ENCODE data around the gene EXOC2. TPM values are rescaled to one million over a fixed set of nuclear protein-coding genes. Genes with fewer than 3 reads are reported as not detected.

The EXOC2 gene
- total RNA-seq, 1 experiment from 2014 or later, result 30.5 TPM

- ChIA-PET POLR2A (no interaction called here), CTCF (no interaction called here)
- no peaks in the 10 kb centered on the region for H3K27me3 ChIP-seq (ENCODE audit: control insufficient read depth, insufficient read depth, low read length)
- TF ChIP-seq, protein P1, sequence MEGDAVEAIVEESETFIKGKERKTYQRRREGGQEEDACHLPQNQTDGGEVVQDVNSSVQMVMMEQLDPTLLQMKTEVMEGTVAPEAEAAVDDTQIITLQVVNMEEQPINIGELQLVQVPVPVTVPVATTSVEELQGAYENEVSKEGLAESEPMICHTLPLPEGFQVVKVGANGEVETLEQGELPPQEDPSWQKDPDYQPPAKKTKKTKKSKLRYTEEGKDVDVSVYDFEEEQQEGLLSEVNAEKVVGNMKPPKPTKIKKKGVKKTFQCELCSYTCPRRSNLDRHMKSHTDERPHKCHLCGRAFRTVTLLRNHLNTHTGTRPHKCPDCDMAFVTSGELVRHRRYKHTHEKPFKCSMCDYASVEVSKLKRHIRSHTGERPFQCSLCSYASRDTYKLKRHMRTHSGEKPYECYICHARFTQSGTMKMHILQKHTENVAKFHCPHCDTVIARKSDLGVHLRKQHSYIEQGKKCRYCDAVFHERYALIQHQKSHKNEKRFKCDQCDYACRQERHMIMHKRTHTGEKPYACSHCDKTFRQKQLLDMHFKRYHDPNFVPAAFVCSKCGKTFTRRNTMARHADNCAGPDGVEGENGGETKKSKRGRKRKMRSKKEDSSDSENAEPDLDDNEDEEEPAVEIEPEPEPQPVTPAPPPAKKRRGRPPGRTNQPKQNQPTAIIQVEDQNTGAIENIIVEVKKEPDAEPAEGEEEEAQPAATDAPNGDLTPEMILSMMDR (IDR thresholded peaks at IDR 0.05), result no peak
- TF ChIP-seq SIN3A (IDR thresholded peaks at IDR 0.05; ENCODE audit: borderline replicate concordance, insufficient read depth, low read depth, low read length) (no peak), TCF7L2 (IDR thresholded peaks at IDR 0.05; ENCODE audit: low read depth, low read length) (no peak), POLR2AphosphoS5 (IDR thresholded peaks at IDR 0.05; ENCODE audit: low read depth, low read length) (no peak), REST (IDR thresholded peaks at IDR 0.05; ENCODE audit: insufficient read depth in 1 of 2, low read depth in 2 of 2, low read length in 1 of 2) (no peak)
- DNase-seq (ENCODE audit: low read depth, low spot score), result no peak
- H3K36me3 ChIP-seq (ENCODE audit: control insufficient read depth, insufficient read depth, low read length), result no peaks in the 10 kb centered on the region
- in situ Hi-C loops (cut with HindIII; ENCODE audit: low pct_unique_long_range_greater_than_20kb, low sequenced_read_pairs) (no loop called here), intact Hi-C loops (cut with micrococcal nuclease; ENCODE audit: unreplicated experiment) (no loop called here)
- no peak for ATAC-seq
- no TSS peak for BruUV-seq (replicated peaks)
- H3K4me1 ChIP-seq (ENCODE audit: control insufficient read depth, insufficient read depth, low read length), result no peaks in the 10 kb centered on the region
- no peaks in the 10 kb centered on the region for H3K9me3 ChIP-seq (ENCODE audit: control insufficient read depth, insufficient read depth, low read depth, low read length)
- H3K4me3 ChIP-seq (ENCODE audit: low read depth in 2 of 2, low read length in 2 of 2), result no peak overlapping the region
- H3K27ac ChIP-seq (ENCODE audit: low read length), result no peak overlapping the region
Measured at GRCh38 chr6:446418-447366, 246.2 kb downstream of the EXOC2 start.

- H3K4me1 ChIP-seq (ENCODE audit: control insufficient read depth, insufficient read depth, low read length), result no peaks in the 10 kb centered on the region
- no peak for TF ChIP-seq SIN3A (IDR thresholded peaks at IDR 0.05; ENCODE audit: borderline replicate concordance, insufficient read depth, low read depth, low read length)
- TF ChIP-seq TCF7L2 (IDR thresholded peaks at IDR 0.05; ENCODE audit: low read depth, low read length), result no peak
- TF ChIP-seq REST (IDR thresholded peaks at IDR 0.05; ENCODE audit: insufficient read depth in 1 of 2, low read depth in 2 of 2, low read length in 1 of 2), result no peak
- TF ChIP-seq POLR2AphosphoS5 (IDR thresholded peaks at IDR 0.05; ENCODE audit: low read depth, low read length), result no peak
- TF ChIP-seq, protein P1 (IDR thresholded peaks at IDR 0.05), result no peak
- ATAC-seq, result no peak
- ChIA-PET POLR2A (no interaction called here), CTCF (no interaction called here)
- no peak overlapping the region for H3K27ac ChIP-seq (ENCODE audit: low read length)
- no peaks in the 10 kb centered on the region for H3K36me3 ChIP-seq (ENCODE audit: control insufficient read depth, insufficient read depth, low read length)
- no peaks in the 10 kb centered on the region for H3K27me3 ChIP-seq (ENCODE audit: control insufficient read depth, insufficient read depth, low read length)
- in situ Hi-C loops (cut with HindIII; ENCODE audit: low pct_unique_long_range_greater_than_20kb, low sequenced_read_pairs), result no loop called here
- no peak for DNase-seq (ENCODE audit: low read depth, low spot score)
- BruUV-seq (replicated peaks), result no TSS peak
- no peak overlapping the region for H3K4me3 ChIP-seq (ENCODE audit: low read depth in 2 of 2, low read length in 2 of 2)
- no peaks in the 10 kb centered on the region for H3K9me3 ChIP-seq (ENCODE audit: control insufficient read depth, insufficient read depth, low read depth, low read length)
- intact Hi-C loops (cut with micrococcal nuclease; ENCODE audit: unreplicated experiment), result no loop called here
Measured at GRCh38 chr6:445571-446417, 247.1 kb downstream of the EXOC2 start.

Data from Panc1 (cell line).